Measurements from ENCODE around the gene ENG. TPM values are rescaled to one million over a fixed set of nuclear protein-coding genes. Genes with fewer than 3 reads are reported as not detected.

The ENG gene
- total and polyA plus RNA-seq, 2 of the 4 experiments (the other 2 are of a cell fraction): 3.6 to 83.3 TPM

GRCh38 chr9:127857278-127857677 is 2.8 kb upstream of the ENG start:
- intact Hi-C loops (cut with micrococcal nuclease): no loop called here
- Histone ChIP-seq H3K27me3 (ENCODE audit: control insufficient read depth, insufficient read depth, low read length) (no peaks in the 10 kb centered on the region), H3K9me3 (ENCODE audit: control insufficient read depth, insufficient read depth, low read length) (no peaks in the 10 kb centered on the region)

More at GRCh38 chr9:127857278-127857677, 2.8 kb upstream of the ENG start:
- Histone ChIP-seq H3K9ac (ENCODE audit: low read depth, low read length) (no peak overlapping the region), H4K91ac (ENCODE audit: insufficient read depth, low read depth, low read length) (no peak overlapping the region), H2AK9ac (replicated peaks; ENCODE audit: low read depth, low read length, poor library complexity) (no peak overlapping the region), H4K5ac (ENCODE audit: low read depth, low read length) (no peak overlapping the region), H3K4ac (ENCODE audit: low read depth, low read length) (no peak overlapping the region), H3K4me1 (ENCODE audit: control insufficient read depth, insufficient read depth, low read length) (peaks cover 8% of the 10 kb centered on the region), H2AFZ (replicated peaks; ENCODE audit: low read length, poor library complexity) (peak overlapping the region; percentile 8), H4K20me1 (ENCODE audit: insufficient read depth, low read length) (no peaks in the 10 kb centered on the region), H3K79me1 (ENCODE audit: low read depth in 1 of 2, low read length in 2 of 2) (peaks cover 0 to 23% of the 10 kb centered on the region in 2 experiments; a peak in 2 of 4 replicates), H3K14ac (replicated peaks; ENCODE audit: low read depth, low read length) (no peak overlapping the region), H3K36me3 (ENCODE audit: control insufficient read depth, insufficient read depth, low read length) (peaks cover 4% of the 10 kb centered on the region), H3K27ac (ENCODE audit: insufficient read depth, low read length) (no peak overlapping the region), H2BK20ac (ENCODE audit: low read depth, low read length) (no peak overlapping the region), H2BK120ac (ENCODE audit: low read depth, low read length) (no peak overlapping the region), H3K18ac (ENCODE audit: low read depth, low read length) (no peak overlapping the region), H2AK5ac (ENCODE audit: low read depth, low read length) (peak overlapping the region; percentile 48; the same call in 1 of the 2 replicates), H3K23ac (ENCODE audit: low read depth, low read length) (no peak overlapping the region), H4K8ac (ENCODE audit: low read depth in 2 of 2, low read length in 2 of 2) (no peak overlapping the region), H2BK5ac (ENCODE audit: low read depth, low read length, poor library complexity, severe bottlenecking) (no peak overlapping the region), H3K4me3 (ENCODE audit: insufficient read depth, low read depth, low read length) (no peak overlapping the region), H3K4me2 (ENCODE audit: low read depth, low read length) (no peak overlapping the region), H3K9me1 (ENCODE audit: insufficient read depth, low read length) (peaks cover 14% of the 10 kb centered on the region), H2BK15ac (ENCODE audit: low read depth, low read length) (no peak overlapping the region), H3K56ac (ENCODE audit: extremely low read depth, insufficient read depth, low read length) (no peak overlapping the region)
- POLR2A ChIA-PET (ENCODE audit: unreplicated experiment): no interaction called here
- TF ChIP-seq CHD1 (IDR thresholded peaks at IDR 0.05; ENCODE audit: low read depth, low read length) (no peak), ELK1 (IDR thresholded peaks at IDR 0.05; ENCODE audit: borderline replicate concordance, low read depth, low read length) (no peak), FOS (IDR thresholded peaks at IDR 0.05; ENCODE audit: low read depth, low read length) (no peak), RAD21 (IDR thresholded peaks at IDR 0.05; ENCODE audit: low read length) (no peak), MXI1 (IDR thresholded peaks at IDR 0.05; ENCODE audit: borderline replicate concordance, low read depth, low read length) (no peak), BHLHE40 (IDR thresholded peaks at IDR 0.05; ENCODE audit: low read depth, low read length) (no peak), CEBPB (IDR thresholded peaks at IDR 0.05; ENCODE audit: low read depth, low read length) (no peak)
- no peak for ATAC-seq (ENCODE audit: low read depth)
- CTCF ChIA-PET: no interaction called here
- BruUV-seq (replicated peaks): no TSS peak
- WGBS, 2 experiments (ENCODE audit: extremely low coverage in 2 of 2, insufficient read length in 1 of 2): no CpG with 5 or more reads among the region's 4 CpGs
- in situ Hi-C loops (cut with MboI; ENCODE audit: low sequenced_read_pairs) (no loop called here), dilution Hi-C loops (cut with HindIII; ENCODE audit: low sequenced_read_pairs, unreplicated experiment) (no loop called here)
- DNase-seq: no peak
